SJSA1 (cell line): Measurements from ENCODE around the gene HTT. TPM values are rescaled to one million over a fixed set of nuclear protein-coding genes. Genes with fewer than 3 reads are reported as not detected.

Experiments used
- DNase-seq, 2 experiments: peaks; one replicate each; pipeline ENCODE4 v3.0.0-alpha.2; 2015 to 2020; ENCODE audit warnings: low spot score in 2 of 2, low read depth in 1 of 2
- H3K27ac ChIP-seq: fragments of 250-450 bp; sonication (Bioruptor Pico); 2 replicates; pipeline ENCODE4 v1.5.1; 2020; ENCODE audit warnings: mild to moderate bottlenecking, moderate library complexity
- H3K27me3 ChIP-seq: fragments of 250-450 bp; sonication (Bioruptor Pico); replicated peaks from 2 replicates; pipeline ENCODE4 v1.5.1; 2020; ENCODE audit warnings: mild to moderate bottlenecking, moderate library complexity
- H3K36me3 ChIP-seq: fragments of 250-450 bp; sonication (Bioruptor Pico); 2 replicates; pipeline ENCODE4 v1.5.1; 2020; ENCODE audit warnings: mild to moderate bottlenecking
- H3K4me1 ChIP-seq: fragments of 250-450 bp; sonication (Bioruptor Pico); replicated peaks from 2 replicates; pipeline ENCODE4 v1.6.1; 2021; ENCODE audit warnings: mild to moderate bottlenecking
- H3K4me3 ChIP-seq: fragments of 250-450 bp; sonication (Bioruptor Pico); 2 replicates; pipeline ENCODE4 v1.5.1; 2020; ENCODE audit warnings: mild to moderate bottlenecking
- H3K9me3 ChIP-seq: fragments of 250-450 bp; sonication (Bioruptor Pico); replicated peaks from 2 replicates; pipeline ENCODE4 v1.5.1; 2020; ENCODE audit warnings: mild to moderate bottlenecking
- total RNA-seq: library from RNA; depleted of rRNA; stranded (reverse); fragments of >200 nt; shearing (Covaris generic); gene quantifications from 2 replicates; pipeline ENCODE4 v1.2.3, GENCODE V29; 2014

Gene HTT
- total RNA-seq, 1 experiment from 2014 or later: 12.6 TPM

DNA sequence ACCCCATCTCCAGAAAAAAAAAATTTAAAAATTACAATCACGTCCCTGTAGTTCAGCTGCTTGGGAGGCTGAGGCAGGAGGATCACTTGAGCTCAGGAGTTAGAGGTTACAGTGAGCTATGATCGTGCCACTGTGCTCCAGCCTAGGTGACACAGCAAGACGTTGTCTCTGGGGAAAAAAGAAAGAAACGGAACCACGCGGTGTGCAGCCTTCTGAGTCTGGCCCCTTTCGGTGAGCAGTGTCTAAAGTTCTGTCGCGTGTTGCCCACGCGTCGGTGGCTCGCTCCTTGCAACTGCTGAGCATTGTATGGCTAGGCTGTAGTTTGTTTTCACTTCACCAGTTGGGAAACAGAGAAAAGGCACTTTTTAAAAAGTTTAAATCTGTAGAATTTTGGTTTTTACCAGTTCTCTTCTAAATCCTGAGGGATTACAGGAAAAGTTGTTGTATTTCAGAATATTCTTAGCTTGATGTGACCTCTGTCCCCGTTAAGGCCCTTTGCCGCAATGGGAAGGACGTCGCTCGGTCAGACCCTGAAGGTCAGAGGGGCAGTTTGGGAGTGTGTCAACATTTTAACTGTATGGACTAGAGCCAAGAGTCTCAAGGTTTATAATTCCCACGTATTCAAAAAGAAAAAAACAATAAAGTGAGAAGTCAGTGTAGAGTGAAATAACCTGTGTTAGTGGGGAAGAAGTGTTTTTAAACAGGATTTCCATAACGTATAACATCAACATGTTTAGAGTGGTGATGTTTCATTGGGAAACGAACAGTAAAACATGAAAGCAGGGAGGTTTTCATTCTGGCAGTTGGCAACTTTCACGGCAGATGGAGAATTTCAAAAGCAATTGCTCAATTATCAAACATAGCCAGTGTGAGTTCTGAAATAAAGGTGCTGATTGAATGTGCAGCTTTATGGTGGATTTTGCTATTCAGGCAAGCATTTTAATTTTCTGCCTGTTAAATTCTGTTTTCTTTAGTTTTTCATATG lies 128.6 kb downstream of the HTT start:
- H3K4me3 ChIP-seq: no peak overlapping the region
- no peaks in the 10 kb centered on the region for H3K27me3 ChIP-seq
- no peaks in the 10 kb centered on the region for H3K4me1 ChIP-seq
- no peak overlapping the region for H3K27ac ChIP-seq
- DNase-seq: no peak
- H3K9me3 ChIP-seq: no peaks in the 10 kb centered on the region
- peaks cover 4% of the 10 kb centered on the region for H3K36me3 ChIP-seq

GRCh38 chr4:3203971-3204431 lies 129.5 kb downstream of the HTT start:
- Histone ChIP-seq H3K4me1 (no peaks in the 10 kb centered on the region), H3K9me3 (no peaks in the 10 kb centered on the region), H3K27ac (no peak overlapping the region), H3K27me3 (no peaks in the 10 kb centered on the region), H3K36me3 (peaks cover 7% of the 10 kb centered on the region), H3K4me3 (no peak overlapping the region)
- DNase-seq: no peak

- Histone ChIP-seq H3K4me1 (no peaks in the 10 kb centered on the region), H3K27me3 (no peaks in the 10 kb centered on the region), H3K4me3 (no peak overlapping the region), H3K9me3 (no peaks in the 10 kb centered on the region), H3K27ac (no peak overlapping the region), H3K36me3 (peaks cover 3% of the 10 kb centered on the region; the same call in 1 of the 2 replicates)
- no peak for DNase-seq
These were observed 131.5 kb downstream of the HTT start for GRCh38 chr4:3205995-3206394.

- H3K4me1 ChIP-seq: no peaks in the 10 kb centered on the region
- peaks cover 3% of the 10 kb centered on the region; the same call in 1 of the 2 replicates for H3K36me3 ChIP-seq
- DNase-seq: no peak
- no peaks in the 10 kb centered on the region for H3K9me3 ChIP-seq
- no peak overlapping the region for H3K27ac ChIP-seq
- no peaks in the 10 kb centered on the region for H3K27me3 ChIP-seq
- no peak overlapping the region for H3K4me3 ChIP-seq
These were observed 132.1 kb downstream of the HTT start for GRCh38 chr4:3206439-3207100.

DNA sequence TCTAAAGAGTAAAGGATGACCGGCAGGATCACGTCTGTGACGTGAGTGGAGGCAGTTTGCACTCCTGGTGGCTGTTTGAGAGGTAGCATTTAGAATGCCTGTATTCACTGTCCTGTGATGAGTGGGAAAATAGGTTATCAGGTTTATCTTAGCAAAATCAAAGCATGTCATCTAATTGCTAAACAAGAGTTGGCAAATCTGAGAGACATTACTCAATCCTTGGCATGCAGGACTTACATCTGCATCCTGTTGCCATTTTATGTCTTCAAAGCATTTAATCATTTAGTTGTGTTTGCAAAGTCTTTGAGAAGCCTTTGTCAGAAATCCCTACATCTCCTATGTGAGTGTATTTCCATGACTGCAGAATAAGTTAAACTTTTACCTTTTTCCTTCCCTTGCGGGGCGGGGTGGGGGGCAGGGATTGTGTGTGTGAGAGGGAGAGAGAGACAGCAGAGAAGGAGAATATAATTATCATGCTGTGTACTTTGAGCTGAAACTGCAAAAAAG lies 133.1 kb downstream of the HTT start:
- Histone ChIP-seq H3K4me3 (no peak overlapping the region), H3K27ac (no peak overlapping the region), H3K9me3 (no peaks in the 10 kb centered on the region), H3K27me3 (no peaks in the 10 kb centered on the region), H3K36me3 (peaks cover 3% of the 10 kb centered on the region; the same call in 1 of the 2 replicates), H3K4me1 (no peaks in the 10 kb centered on the region)
- no peak for DNase-seq

DNA sequence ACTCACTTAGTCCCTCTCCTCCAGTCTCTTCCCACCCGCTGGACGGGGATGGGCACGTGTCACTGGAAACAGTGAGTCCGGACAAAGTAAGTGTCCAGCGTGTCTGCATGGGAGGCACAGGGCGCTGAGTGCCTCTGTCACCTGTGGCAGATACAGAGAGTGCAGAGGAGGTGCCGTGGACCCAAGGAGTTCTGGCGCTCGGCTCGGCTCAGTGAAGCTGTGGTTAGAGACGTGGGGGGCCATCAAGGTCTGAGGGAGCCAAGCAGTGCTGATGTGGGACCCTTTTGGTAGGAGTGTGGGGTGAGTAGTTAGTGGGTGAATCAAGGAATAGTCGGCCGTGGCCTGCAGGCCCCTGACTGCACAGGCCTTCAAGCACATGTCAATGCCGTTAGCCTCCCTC lies 134.3 kb downstream of the HTT start:
- DNase-seq: no peak
- H3K4me3 ChIP-seq: no peak overlapping the region
- H3K9me3 ChIP-seq: no peaks in the 10 kb centered on the region
- no peaks in the 10 kb centered on the region for H3K27me3 ChIP-seq
- peaks cover 3% of the 10 kb centered on the region; the same call in 1 of the 2 replicates for H3K36me3 ChIP-seq
- H3K27ac ChIP-seq: no peak overlapping the region
- no peaks in the 10 kb centered on the region for H3K4me1 ChIP-seq

DNA sequence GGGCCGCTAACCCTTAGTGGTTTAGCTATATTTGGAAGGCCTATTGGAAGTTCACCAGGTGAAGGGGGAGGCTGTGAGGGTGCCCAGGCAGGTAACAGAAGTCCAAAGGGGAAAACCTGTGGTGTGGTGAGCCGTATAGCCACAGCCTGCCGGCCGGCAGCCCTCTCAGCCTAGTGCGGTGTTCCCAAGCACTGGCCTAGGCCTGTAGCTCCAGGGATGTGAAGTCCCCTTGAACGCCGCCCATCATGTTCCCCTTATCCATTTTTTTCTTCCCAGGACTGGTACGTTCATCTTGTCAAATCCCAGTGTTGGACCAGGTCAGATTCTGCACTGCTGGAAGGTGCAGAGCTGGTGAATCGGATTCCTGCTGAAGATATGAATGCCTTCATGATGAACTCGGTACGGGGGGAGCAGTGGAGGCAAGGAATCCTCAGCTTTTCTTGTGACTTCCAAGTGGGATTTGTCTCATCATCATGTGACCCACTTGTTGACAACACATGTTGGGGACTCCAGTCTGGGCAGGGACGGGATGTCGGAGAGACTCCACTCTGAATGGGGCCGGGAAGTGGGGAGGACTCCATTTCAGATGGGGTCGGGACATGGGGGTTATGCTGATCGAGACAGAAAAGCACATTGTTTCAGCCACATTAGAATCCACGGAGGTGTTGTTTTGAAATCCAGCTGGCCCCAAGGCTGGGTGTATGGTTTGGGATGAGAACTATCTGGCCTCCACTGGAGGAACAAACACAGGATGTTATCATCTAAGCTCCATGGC lies 135.3 kb downstream of the HTT start:
- H3K4me3 ChIP-seq: no peak overlapping the region
- H3K36me3 ChIP-seq: peaks cover 3% of the 10 kb centered on the region; the same call in 1 of the 2 replicates
- no peak for DNase-seq
- H3K9me3 ChIP-seq: no peaks in the 10 kb centered on the region
- no peak overlapping the region for H3K27ac ChIP-seq
- no peaks in the 10 kb centered on the region for H3K4me1 ChIP-seq
- H3K27me3 ChIP-seq: no peaks in the 10 kb centered on the region

- DNase-seq: no peak
- H3K27ac ChIP-seq: no peak overlapping the region
- H3K36me3 ChIP-seq: peaks cover 3% of the 10 kb centered on the region; the same call in 1 of the 2 replicates
- no peaks in the 10 kb centered on the region for H3K27me3 ChIP-seq
- no peaks in the 10 kb centered on the region for H3K9me3 ChIP-seq
- H3K4me3 ChIP-seq: no peak overlapping the region
- H3K4me1 ChIP-seq: no peaks in the 10 kb centered on the region
These were observed 136.0 kb downstream of the HTT start for GRCh38 chr4:3210467-3210866.

DNA sequence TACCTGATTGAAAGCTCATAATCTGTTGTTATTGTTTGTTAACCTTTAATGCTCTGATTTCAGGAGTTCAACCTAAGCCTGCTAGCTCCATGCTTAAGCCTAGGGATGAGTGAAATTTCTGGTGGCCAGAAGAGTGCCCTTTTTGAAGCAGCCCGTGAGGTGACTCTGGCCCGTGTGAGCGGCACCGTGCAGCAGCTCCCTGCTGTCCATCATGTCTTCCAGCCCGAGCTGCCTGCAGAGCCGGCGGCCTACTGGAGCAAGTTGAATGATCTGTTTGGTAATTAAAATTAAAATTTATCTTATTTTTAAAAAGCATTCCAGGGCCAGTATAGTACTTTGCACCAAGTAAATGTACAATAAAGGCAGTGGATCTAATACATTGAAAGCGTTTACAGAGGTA lies 137.4 kb downstream of the HTT start:
- no peak overlapping the region for H3K4me3 ChIP-seq
- H3K9me3 ChIP-seq: no peaks in the 10 kb centered on the region
- no peak overlapping the region for H3K27ac ChIP-seq
- H3K4me1 ChIP-seq: no peaks in the 10 kb centered on the region
- H3K36me3 ChIP-seq: peaks cover 3% of the 10 kb centered on the region; the same call in 1 of the 2 replicates
- DNase-seq: no peak
- no peaks in the 10 kb centered on the region for H3K27me3 ChIP-seq

- Histone ChIP-seq H3K4me1 (no peaks in the 10 kb centered on the region), H3K27ac (no peak overlapping the region), H3K4me3 (no peak overlapping the region), H3K9me3 (no peaks in the 10 kb centered on the region), H3K27me3 (no peaks in the 10 kb centered on the region), H3K36me3 (peaks cover 3% of the 10 kb centered on the region; the same call in 1 of the 2 replicates)
- DNase-seq: no peak
These were observed 138.1 kb downstream of the HTT start for GRCh38 chr4:3212391-3213105.

GRCh38 chr4:3213106-3213425 lies 138.6 kb downstream of the HTT start:
- peaks cover 3% of the 10 kb centered on the region; the same call in 1 of the 2 replicates for H3K36me3 ChIP-seq

GRCh38 chr4:3213661-3214250 lies 139.3 kb downstream of the HTT start:
- Histone ChIP-seq H3K9me3 (no peaks in the 10 kb centered on the region), H3K27ac (no peak overlapping the region), H3K4me1 (no peaks in the 10 kb centered on the region), H3K36me3 (peaks cover 3% of the 10 kb centered on the region; the same call in 1 of the 2 replicates), H3K27me3 (no peaks in the 10 kb centered on the region), H3K4me3 (no peak overlapping the region)
- DNase-seq: no peak

More at GRCh38 chr4:3213106-3213425, 138.6 kb downstream of the HTT start:
- Histone ChIP-seq H3K4me3 (no peak overlapping the region), H3K4me1 (no peaks in the 10 kb centered on the region), H3K27me3 (no peaks in the 10 kb centered on the region), H3K27ac (no peak overlapping the region), H3K9me3 (no peaks in the 10 kb centered on the region)
- no peak for DNase-seq
